ENCODE results near the gene RBM8A.

Gene RBM8A

DNA sequence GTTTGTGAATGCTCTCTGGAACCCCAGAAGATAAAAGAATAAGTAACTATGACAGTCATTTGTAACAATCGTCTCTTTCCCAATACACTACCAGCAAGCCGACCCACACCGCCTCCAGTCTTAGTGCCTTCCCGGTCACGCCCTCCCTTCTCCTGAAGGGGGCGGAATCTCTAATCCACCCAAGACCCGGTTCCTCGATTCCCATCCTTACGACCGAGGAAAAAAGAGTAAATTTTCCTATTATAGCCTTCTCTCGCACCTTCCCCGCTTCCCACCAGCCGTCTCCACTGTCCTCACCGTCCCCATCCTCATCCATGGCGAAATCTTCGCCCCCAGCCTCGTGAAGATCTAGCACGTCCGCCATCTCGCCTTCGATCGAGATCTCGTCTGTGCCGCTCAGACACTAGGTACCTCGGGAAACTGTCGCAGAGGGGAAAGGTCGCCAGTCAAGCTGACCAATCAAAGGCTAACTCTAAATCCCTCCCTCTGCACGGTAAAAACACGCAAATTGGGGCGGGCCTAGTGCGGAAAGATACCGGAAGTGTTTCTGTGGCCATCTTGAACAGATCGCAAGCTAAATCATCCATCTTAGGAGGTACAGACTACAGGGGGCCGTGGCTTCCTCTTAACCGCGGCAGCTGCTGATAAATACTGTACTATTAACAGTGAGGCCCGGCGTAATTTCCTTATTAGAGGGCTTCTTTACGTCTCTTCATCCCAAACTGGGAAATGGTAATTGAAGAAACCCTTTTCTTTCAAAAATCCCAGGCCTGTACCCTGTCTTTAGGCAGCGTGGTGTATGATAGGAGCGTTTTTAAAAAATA lies at the start of gene RBM8A:
Gene RBM8A, minus strand, starts transcription at position 422 of the 824 bp plus-strand sequence. Its CDS starts 58 bp downstream, at position 364.
- DNase-seq, result peak; percentile 100

DNA sequence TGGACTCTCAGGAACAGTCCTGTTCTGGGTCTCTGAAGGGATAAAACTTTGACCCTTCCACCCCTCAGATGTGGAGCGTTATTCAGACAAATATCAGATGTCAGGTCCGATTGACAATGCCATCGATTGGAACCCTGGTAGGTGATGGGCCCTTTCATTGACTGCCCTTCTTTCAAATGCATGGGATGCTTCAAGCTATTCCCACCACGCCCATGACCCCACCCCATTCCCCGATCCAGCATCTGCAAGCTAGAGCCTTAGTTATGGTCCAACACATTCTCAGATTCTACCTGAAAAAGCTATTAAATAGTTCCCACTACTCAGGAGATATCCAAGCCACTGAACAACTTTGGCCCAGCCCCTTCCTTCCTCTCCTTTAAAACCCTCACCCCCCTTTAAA lies 49.7 kb upstream of the RBM8A start:
- no peak for DNase-seq

DNA sequence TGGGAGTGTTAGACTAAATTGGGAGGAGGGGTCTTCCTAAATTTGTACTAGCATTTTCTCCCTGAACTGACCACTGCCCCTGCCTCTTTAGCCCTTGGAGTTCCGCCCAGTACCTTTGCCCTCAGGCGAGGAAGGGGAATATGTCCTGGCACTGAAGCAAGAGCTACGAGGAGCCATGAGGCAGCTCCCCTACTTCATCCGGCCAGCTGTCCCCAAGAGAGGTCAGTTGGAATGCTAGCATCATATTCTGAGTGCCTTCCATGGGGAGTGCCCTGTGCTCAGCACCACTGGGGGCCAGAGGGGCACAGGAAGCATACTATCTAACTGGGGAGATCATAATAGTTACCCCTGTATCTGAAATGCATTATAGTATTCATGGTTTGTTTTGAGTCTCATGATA lies 47.9 kb upstream of the RBM8A start:
- no peak for DNase-seq

DNA sequence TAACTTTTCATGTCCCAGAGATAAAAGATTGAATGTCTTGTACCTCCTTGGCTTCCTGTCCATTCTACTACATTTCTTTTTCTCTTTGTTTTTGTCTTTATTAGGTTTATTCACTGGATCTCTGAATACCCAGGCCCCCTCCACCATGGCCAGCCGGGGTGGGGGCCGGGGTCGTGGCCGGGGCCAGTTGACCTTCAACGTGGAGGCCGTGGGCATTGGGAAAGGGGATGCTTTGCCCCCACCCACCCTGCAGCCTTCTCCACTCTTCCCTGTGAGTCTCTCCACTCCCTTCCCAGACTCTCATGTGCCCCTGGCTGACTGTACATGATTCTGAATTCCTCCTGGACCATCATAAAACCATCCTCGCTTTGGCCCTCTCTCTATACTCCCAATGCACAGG lies 47.4 kb upstream of the RBM8A start:
- no peak for DNase-seq

DNA sequence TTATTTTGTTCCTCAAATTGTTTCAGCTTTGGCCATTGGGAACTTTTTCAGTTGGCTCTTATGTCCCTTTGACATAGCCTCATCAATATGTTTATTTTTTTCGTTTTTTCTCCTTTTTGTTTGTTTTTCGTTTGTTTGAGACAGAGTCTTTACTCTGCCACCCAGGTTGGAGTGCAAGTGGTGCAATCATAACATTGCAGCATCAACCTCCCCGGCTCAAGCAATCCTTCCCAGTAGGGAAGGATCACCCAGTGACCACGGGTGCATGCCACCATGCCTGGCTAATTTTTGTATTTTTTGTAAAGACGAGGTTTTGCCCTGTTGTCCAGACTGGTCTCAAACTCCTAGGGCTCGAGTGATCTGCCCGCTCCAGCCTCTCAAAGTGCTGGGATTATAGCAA lies 45.3 kb upstream of the RBM8A start:
- DNase-seq, result no peak

DNA sequence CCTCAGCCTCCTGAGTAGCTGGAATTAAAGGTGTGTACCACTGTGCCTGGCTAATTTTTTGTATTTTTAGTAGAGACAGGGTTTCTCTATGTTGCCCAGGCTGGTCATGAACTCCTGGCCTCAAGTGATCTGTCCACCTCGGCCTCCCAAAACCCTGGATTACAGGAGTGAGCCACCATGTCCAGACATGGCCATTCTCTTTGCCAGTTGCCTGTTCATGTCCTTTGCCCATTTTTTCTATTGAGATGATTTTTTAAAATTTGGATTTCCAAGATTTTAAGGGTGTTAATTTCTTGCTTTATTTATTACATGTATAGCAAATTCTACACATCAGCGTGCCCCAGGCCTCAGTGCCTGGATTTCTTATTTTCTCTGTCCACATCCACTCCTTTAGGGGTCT lies 40.0 kb upstream of the RBM8A start:
- no peak for DNase-seq

DNA sequence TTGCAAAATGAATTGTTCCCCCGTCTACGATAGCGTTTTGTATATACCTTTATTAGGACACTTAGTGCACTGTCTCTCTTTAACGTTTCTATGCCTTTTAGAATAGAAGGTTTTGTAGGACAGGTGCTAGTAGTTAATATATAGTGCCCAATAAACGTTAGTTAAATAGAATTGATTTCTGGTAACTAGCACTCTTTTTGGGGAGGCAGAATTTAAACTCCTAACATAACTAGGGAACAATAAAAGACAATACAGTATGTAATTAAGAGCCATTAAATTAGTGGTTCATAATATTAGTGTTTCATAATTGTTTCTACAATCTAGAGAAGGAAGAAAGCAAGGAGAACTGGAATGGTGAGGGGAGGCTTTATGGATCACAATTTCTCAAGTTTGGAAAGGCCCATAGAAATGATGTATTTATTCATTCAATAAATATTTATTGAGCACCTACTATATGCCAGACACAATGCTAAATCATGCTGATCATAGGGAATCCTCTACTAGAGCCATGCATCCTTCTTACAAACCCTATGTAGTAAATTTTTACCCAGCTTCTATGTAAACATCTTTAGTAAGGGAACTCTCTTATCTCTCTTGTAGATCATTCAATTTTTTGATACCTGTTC lies 37.9 kb upstream of the RBM8A start:
- DNase-seq, result no peak

DNA sequence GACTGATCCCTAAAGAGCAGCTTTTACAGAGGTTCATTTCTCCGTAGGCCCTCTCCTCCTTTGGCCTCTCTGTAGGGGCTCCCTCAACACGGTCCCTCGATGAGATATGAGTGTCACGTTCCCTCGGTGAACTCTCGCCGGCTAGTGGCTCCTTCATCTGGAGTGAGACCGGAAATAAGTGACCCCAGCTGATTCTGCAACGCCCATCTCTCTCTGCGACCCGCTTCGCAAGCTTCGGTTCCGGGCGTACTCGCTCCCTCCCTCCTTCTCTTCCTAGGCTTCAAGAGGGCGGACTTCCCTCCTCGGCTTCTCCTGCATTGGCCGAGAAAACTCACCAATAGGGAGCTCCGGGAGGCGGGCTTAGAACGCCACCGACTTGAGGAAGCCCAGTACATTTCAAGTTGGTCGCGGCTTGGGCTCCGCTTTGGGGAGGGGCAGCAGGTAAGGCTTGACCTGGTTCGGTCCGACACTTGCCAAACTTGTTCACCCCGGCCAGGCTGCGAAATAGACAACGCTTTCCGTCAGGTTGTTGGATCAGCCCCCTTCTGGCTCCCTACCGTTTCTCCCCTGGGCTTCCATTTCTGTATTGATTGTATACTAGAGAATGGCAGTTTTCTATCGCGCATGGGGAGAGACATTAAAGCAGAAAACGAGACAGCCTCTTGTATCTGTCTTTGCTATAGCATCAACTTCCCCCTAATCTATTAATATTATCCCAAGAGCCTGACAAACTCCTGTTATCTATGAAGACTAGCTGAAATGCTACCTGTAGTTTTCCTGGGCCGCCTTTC lies 37.2 kb upstream of the RBM8A start, which contains the start of the genes ANKRD34A and POLR3GL:
Gene ANKRD34A, minus strand, starts transcription at position 248 of the 791 bp plus-strand sequence. CDS start 2,816 bp downstream, outside the sequence.
Gene POLR3GL, plus strand, starts transcription at position 363 of the 791 bp plus-strand sequence. CDS start 10,176 bp downstream, outside the sequence.
- peak; percentile 100 for DNase-seq

DNA sequence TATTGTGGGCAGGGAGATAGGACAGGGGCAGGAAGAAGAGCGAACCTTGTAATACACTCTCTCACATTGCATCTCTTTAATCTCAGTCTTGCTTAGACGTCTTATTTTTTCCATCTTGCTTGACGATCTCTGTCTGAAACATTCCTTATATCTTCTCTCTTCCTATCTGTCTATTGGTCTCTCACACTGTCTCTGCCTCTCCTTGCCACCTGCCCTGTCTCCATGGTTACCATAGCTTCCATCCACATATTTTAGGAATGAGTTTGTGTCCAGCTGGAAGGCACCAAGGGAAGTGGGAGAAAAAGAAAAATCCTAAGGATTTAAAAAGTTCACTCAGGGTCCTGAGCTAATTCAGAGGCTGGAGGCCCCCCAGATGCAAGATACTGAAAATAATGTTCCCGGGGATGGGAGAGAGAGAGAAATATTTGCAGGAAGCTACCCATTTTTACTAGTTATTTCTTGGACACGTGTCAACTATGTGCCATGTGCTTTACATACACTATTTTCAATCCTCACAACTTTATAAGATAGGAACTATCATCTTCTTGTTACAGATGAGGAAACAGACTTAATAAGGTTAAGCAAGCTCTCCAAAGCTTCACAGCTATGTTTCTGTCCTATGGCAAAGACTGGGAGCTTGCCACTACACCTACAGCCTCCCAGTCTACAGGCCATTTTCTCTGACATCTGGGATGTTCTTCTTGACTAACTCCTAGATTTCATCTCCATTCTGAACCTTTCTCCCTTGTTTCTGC lies 36.2 kb upstream of the RBM8A start:
- peak; percentile 75 to 83 for DNase-seq

DNA sequence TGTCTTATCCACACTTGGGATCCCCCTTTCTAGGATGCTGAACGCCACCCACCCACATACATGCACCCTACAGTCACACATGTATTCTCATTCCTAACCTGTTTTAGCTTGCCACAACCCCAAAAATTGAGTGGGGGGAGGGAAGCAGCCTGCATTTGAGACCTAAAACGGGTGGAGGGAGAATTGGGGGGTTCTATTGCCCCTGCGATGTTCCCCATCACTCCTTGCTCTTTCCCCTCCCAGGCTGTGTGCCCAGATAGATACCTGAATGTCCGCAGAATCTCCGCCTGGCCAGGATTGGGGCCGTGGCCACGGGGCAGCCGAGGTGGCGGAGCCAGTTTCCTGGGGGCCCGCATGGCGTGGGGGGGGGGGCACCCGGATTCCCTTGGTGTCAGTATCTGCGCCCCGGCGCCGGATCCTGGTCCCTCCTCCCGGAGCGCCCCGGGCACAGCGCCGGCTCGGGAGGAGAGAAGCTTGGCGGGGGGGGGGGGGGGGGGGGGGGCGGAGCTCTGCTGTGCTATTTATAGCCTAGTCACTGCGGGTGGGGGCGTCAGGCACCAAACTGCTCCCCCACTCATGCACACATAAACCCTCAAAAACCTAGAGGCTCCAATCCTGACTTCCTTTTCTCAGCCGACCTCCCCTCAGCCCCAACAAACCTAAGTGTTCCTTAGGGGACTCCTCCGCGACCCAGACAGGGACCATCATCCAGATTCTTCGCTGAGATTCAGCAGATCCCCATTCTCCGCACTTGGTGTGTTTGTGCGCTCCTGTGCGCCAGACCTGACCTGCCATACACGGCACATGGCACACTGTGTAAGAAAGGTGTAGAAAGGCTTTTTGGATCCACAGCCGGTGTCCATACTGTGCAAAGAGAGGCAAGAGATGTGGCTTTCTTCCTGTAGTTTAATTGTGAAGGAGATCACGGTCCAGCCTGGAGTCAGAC lies 35.1 kb upstream of the RBM8A start:
- DNase-seq, result peak; percentile 41 to 58

DNA sequence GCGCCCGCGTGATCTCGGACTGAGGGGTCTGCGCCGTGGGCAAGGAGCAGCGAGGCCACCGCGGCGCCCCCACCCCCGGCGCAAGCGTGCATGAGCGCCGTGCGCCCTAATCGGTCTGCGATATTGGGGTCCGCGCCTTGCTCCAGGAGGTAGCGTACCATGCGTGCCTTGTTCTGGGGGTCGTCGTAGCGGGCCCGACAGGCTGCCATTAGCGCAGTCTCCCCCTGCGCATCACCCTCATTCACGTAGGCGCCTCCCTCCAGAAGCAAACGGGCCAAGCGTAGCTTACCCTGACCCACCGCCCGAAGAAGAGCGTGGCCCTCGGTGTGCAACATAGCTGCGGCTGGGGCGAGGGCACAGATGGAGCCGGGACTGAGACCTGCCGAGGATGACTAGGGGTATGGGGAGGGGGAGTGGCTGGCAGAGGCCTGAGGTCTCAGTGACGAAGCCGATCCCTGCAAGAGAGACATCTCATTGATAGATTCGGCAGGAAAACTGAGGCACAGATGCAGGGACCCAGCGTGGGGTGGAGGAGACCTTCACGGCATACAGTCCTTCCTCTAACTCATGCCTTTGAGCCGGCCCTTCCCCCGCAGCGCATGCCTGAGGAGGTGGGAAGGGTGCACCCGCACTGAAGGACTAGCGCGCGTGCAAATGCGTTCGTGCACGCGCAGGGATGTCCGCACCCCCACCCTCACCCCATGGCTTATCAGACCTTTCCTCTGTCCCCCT lies 34.3 kb upstream of the RBM8A start:
- peak; percentile 35 to 57 for DNase-seq

DNA sequence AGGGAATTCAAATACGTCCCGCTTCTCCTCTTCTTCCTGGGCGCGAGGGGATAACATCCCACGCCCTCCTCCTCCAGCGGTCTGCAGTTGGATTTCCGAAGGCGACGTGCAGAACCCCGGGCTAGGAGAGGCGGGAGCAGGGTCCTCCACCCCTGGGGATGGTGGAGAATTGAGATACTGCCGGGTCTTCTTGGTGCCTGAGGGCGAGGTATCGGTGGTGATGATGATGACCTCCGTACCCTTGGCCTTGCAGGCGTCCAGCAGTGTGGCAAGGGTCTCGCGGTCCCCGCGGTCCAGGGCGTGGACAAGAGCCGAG lies 33.8 kb upstream of the RBM8A start:
- peak in 1 of 2 experiments; percentile 31 for DNase-seq

DNA sequence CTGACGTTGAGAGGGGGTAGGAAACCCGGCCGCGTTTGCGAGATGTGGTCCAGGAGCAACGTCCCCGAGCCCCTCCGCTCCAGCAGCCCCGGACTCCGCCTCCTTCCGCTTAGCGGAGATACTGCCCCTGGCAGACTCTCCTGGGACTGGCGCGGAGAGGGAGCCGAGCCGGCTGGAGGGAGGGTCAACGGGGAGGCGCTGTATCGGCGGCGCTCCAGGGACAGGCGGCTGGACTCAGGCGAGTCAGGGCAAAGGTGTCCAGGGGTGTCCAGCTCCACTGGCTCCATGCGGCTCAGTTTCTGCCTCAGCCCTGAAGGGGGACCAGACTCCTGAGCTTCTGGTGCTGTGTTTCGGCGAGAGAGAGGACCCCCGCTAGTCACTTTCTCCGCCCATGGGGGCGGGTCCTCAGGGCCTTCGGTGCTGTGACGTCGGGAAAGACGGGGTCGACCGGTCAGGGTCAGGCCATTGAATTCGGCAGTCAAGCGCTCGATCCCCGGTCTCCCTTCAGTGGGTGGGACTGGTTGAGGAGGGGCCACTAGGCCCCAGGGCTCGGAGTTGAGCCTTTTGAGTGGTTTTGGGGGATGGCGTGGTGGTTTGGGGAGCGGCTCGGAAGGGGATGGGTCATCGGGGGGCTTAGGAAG lies 33.3 kb upstream of the RBM8A start:
- DNase-seq, result peak; percentile 91 to 92

DNA sequence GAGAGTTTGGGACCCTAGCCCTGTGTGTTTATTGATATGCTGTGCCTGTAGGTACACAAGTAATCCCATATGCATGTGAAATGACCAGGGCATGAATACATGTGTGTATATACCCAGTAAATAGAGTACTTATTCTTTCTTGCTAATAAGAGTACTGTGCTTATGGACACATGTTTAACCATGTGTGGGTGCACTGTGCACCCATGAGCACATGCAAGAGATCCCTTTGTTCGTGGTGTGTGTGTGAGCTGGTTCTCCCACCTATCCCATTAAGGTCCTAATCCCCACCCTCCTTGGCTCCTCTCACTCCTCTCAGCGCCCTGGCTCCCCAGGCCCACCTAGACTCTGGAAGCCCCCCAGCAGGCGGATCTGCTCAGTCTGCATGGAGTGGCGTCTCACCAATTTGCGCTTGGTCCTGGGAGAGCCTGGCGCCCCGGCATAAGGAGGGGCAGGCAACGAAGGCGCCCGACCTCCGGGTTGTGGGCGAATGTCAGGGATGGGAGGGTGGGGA lies 32.7 kb upstream of the RBM8A start:
- DNase-seq, result peak in 1 of 2 experiments; percentile 37

DNA sequence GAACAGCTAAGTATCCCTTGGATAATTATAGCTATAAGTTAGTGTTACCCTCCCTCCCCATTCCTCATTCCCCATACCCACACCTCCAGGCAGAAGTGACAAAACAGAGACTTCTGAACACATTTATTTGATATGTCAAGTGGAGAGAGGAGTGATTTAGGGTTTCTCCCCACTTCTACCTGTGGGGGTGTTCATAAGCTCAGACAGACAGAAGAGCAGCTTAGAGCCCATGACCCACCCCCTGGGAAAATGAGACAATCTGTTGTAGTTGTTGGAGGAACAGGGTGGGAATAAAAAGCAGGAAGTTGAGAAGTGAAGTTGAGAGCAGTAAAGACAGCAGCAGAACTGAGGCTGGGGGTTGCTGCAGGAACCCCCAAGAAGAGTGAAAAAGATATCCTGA lies 32.0 kb upstream of the RBM8A start:
- no peak for DNase-seq

DNA sequence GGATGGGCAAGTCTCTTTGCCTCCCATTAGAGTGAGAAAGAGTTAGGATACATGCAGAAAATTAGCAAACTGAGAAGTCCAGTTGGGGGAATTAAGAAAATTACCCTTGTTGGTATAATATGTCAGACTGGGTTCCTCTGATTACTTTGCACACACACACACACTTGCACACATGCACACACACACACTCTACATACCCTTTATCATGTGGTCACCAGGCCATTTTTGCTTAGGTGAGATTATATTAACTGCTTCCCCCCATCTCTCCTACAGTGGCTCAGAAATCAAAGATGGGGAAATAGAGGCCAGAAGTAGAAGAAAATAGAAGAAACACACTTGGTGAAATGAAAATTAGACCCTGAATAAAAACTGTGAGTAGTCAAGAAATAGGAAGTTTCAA lies 31.4 kb upstream of the RBM8A start:
- no peak for DNase-seq

DNA sequence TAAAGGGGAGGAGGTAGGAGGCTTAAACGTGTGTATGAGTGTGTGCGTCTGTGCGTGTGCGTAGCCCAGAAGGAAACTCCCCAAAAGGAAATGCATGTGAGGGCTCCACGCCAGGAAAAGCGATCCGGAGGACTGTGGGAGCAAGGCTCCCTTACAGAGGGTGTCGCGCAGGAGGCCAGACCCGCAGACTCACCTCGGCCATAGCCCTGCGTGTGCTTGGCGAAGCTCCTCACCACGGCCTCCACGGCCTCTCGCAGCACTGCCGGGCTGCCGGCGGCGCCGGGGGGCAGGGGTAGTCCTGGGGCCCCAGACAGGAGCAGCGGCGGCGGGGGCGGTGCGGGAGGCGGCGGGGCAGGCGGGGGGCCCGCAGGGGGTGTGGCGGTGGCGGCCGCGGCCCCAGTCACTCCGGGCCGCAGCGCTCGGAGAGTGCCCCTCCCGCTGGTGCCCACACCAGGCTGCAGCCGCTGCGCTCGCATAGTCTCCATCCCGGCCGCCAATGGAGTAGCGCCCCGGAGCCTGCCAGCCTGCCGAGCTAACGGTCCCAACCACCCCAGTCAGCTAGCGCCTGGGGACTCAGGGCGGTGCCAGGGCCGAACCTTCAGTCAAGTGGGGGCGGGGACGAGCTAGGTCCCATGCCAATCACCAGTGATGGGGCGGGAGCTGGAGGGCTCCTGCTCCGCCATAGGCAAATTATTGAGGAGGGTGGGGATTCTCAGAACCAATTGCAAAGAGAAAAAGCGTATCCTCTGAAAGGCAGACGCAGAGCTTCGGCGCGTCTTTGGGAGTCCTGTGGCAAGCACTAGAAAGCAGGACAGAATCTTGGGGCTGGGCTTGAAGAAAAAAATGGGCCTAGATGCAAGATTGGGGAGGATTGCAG lies 30.4 kb upstream of the RBM8A start, which contains the start of gene LIX1L:
Gene LIX1L, minus strand, starts transcription at position 575 of the 877 bp plus-strand sequence. Its CDS starts 90 bp downstream, at position 485.
- DNase-seq, result peak; percentile 99 to 100

DNA sequence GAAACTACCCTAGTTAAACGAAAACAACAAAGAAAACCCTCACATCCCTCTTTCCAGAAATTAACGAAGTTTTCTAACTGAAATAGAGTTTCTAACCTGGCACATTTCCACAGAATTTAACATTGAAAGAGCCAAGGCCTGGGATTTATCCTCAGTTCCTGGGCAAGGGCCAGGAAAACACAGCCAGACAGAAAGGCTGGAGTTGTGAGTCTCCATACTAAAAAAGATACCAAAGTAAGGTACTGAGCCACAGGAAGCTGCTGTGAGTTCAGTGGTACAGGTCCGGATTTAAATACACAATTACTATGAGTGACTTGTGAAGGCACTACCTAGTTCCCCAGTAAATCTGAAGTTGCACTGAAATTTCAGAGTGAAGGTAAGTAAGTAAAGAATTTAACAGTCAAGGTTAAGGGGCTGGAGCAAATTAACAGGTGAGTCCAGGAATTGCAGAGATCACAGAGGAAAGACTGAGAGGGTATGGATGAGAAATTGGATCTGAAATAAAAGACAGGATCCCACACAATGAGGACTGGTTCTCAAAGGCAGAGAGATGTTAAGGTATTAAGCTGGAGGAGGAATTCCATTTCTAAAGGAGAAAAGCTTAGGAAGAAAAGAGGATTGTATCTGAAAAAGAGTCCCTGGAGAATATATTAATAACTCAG lies 29.6 kb upstream of the RBM8A start:
- DNase-seq, result peak in 1 of 2 experiments; percentile 17

Measured in SHP77 (cell line).